Measurements from ENCODE around the gene TACC3. TPM values are rescaled to one million over a fixed set of nuclear protein-coding genes. Genes with fewer than 3 reads are reported as not detected.

TACC3 gene
- total RNA-seq, 1 experiment from 2014 or later = 156 TPM

GRCh38 chr4:1788254-1788973, 67.1 kb downstream of the TACC3 start:
- no peak overlapping the region for H3K4me3 Mint-ChIP-seq
- no peak overlapping the region for H3K27ac ChIP-seq (ENCODE audit: insufficient read length, low read depth, low read length)
- no peak for DNase-seq

More at GRCh38 chr4:1788254-1788973, 67.1 kb downstream of the TACC3 start:
- Histone ChIP-seq H3T11ph (ENCODE audit: low read length) (no peak overlapping the region), H2BK5ac (ENCODE audit: insufficient read length, low read length) (no peak overlapping the region), H2BK20ac (ENCODE audit: low read depth, low read length, poor library complexity, severe bottlenecking) (no peak overlapping the region), H3K4ac (ENCODE audit: low read depth, low read length) (no peak overlapping the region), H2AFZ (ENCODE audit: low read length) (no peak overlapping the region), H3K27me3 (ENCODE audit: insufficient read depth, low read length) (peaks cover 2% of the 10 kb centered on the region; the same call in 1 of the 2 replicates), H2BK120ac (ENCODE audit: low read depth, low read length, poor library complexity, severe bottlenecking) (no peak overlapping the region), H4K91ac (ENCODE audit: insufficient read length, low read depth, low read length) (no peak overlapping the region), H3K4me2 (ENCODE audit: insufficient read depth, insufficient read length, low read length) (no peak overlapping the region), H2AK5ac (ENCODE audit: insufficient read length, low read length) (no peak overlapping the region), H4K8ac (replicated peaks; ENCODE audit: insufficient read length, low read depth, low read length) (no peak overlapping the region), H2BK15ac (ENCODE audit: low read depth, low read length) (no peak overlapping the region), H3K14ac (ENCODE audit: insufficient read depth, low read length) (no peak overlapping the region), H3K79me2 (ENCODE audit: insufficient read depth, low read length) (no peaks in the 10 kb centered on the region), H4K20me1 (ENCODE audit: control insufficient read depth, insufficient read depth, insufficient read length) (no peaks in the 10 kb centered on the region), H4K5ac (ENCODE audit: insufficient read length, low read depth, low read length) (no peak overlapping the region), H2BK12ac (ENCODE audit: insufficient read length, low read depth, low read length) (no peak overlapping the region), H3K23me2 (ENCODE audit: insufficient read length, low read depth, low read length, poor library complexity, severe bottlenecking) (no peaks in the 10 kb centered on the region), H3K9ac (ENCODE audit: extremely low read depth, insufficient read length, low read length) (no peak overlapping the region), H3K23ac (ENCODE audit: insufficient read length, low read depth, low read length) (no peak overlapping the region), H3K56ac (ENCODE audit: insufficient read length, low read depth, low read length) (no peak overlapping the region), H3K4me1 (ENCODE audit: insufficient read depth, low read length) (no peaks in the 10 kb centered on the region), H3K18ac (ENCODE audit: insufficient read length, low read depth, low read length) (no peak overlapping the region), H3K79me1 (ENCODE audit: insufficient read depth, low read depth, low read length, poor library complexity, severe bottlenecking) (no peaks in the 10 kb centered on the region), H3K9me3 (ENCODE audit: control insufficient read depth, low read depth, low read length) (no peaks in the 10 kb centered on the region)
- H3K9me3 Mint-ChIP-seq = no peaks in the 10 kb centered on the region
- H3K36me3 Mint-ChIP-seq (ENCODE audit: insufficient read depth in 1 of 3, low read depth in 3 of 3) = no peaks in the 10 kb centered on the region
- no peak overlapping the region for H3K27ac Mint-ChIP-seq
- no peak for TF ChIP-seq CTCF (conservative IDR thresholded peaks at IDR 0.05)
- H3K27me3 Mint-ChIP-seq (ENCODE audit: low read depth) = peaks cover 32% of the 10 kb centered on the region
- no CpG with 5 or more reads among the region's 13 CpGs for WGBS (ENCODE audit: extremely low coverage, insufficient read length, low lambda C conversion rate)
- peaks cover 13 to 19% of the 10 kb centered on the region in 2 experiments for H3K4me1 Mint-ChIP-seq
